HG02884 (cell line): ENCODE measurements around the gene PGF.
"Not testable (repeated sequence)": the region's sequence is repeated elsewhere in the genome, so short reads cannot be mapped to it uniquely, and the experiment has no call there.

Source experiments
- ATAC-seq: cut with Tn5 transposase; IDR thresholded peaks from one replicate; pipeline ENCODE4 v1.9.1; 2021; ENCODE audit warnings: mild to moderate bottlenecking, moderate library complexity; ENCODE audit not compliant: unreplicated experiment

PGF gene

DNA sequence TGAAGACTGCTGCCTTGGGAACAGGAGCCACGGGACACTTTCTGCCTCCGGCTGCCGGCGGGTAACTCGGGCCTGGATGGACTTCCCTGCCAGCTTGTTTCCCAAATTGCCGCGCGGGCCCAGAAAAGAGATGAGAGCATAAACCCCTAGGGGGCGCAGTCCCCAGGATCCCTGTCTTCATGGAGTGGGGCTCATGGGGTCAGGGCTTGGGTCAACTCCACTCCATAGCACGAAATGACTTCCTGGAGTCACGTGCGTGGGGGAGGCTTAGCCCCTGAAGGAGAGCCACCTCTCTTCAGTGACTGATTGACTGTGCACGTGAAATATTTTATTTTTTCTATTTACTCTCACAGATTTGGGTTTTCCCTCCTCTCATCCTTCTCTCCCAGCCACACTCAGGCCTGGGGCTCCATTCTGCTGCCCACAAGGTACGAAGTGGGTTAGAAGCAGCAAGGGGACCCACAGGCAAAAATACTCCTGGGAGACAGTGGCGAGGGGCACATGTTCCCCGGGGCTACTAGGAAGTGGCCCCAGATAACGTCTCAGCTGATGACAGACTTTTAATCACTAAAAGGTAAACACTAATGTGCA is 10.0 kb downstream of the PGF start:
- no peak for ATAC-seq

DNA sequence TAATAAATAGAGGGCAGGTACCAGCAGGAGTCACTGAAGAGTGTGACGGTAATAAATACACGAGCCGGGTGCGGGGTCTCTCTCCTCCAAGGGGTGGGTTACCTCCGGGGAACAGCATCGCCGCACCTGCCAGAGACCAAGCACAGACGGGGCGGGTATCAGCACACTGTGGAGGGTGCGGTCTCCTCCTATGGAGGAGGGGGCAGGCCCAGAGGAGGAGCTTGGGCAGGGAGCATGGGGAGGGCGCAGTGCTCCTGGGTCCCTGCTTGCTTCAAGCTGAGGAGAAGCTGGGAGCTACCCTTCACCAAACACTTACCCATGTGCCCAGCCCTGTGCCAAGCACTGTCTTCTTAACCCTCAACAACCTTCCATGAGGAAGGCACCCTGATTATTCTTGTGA is 12.8 kb downstream of the PGF start:
- no peak for ATAC-seq

DNA sequence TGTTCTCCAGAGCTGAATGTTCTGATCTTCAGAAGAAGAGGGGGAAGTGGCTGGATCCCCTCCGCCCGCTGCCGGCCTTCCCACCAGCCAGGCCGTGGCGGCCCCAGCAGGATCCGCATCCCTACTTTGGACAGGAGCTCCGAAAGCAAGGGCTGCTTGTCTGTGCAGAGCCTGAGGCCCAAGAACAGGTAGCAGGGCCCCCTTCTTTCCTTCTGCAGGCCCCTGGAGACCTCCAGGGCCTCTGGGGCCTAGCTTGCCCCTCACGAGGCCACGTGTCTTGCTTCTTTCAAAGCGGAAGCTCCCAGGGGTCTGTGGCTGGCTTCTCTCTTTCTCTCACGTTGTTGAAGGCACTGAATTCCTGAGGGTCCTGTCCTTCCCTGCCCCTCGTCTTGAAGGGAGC is 13.2 kb downstream of the PGF start:
- no peak for ATAC-seq

DNA sequence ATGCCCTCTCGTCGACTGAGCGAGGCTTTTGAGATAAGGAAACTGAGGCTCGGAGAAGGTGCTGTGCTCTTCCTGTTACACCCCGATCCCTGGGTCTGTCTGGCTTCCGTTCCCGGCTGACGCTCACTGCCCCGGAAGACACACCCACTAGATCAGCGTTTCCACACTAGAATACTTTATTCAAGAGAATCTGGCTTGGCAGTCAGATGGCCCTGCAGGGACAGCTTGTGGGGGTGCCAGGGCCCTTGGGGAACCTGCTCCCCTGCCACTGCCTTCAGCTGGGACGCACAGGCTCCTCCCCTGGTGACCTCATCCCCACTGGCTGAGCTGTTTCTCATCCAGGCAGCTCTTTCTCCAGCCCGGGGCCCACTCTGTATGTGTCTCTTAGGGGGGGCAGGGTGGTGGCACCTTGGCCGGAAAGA is 13.7 kb downstream of the PGF start:
- ATAC-seq, result no peak

DNA sequence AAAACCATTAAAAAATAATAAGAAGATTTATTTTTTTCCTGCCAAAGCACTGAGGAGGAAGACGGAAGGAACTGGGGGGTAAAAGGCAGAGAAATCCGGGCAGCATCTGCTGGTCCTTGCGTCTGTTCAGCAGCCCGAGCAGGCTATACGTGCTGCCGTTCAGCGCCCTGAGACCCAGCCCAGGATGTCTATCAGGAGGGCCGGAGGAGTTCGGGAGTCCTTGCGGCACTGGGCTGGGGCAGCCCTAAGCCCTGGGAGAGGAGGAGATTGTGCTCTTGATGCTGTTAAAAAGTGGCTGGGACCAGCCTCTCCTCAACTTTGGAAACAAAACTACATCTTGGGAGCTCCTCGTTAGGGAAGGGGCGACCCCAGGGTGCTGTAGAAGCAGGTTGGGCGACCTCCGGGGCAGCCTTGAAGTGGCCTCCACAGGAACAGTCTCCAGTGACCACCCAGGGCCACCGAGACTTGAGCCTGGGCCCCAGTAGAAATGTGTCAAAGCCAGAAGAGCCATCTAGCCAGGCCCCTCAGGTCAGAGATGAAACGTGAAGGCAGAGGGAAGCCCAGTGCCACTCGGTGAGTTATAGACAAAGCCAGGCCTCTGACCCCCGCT is 14.3 kb downstream of the PGF start:
- no peak for ATAC-seq

DNA sequence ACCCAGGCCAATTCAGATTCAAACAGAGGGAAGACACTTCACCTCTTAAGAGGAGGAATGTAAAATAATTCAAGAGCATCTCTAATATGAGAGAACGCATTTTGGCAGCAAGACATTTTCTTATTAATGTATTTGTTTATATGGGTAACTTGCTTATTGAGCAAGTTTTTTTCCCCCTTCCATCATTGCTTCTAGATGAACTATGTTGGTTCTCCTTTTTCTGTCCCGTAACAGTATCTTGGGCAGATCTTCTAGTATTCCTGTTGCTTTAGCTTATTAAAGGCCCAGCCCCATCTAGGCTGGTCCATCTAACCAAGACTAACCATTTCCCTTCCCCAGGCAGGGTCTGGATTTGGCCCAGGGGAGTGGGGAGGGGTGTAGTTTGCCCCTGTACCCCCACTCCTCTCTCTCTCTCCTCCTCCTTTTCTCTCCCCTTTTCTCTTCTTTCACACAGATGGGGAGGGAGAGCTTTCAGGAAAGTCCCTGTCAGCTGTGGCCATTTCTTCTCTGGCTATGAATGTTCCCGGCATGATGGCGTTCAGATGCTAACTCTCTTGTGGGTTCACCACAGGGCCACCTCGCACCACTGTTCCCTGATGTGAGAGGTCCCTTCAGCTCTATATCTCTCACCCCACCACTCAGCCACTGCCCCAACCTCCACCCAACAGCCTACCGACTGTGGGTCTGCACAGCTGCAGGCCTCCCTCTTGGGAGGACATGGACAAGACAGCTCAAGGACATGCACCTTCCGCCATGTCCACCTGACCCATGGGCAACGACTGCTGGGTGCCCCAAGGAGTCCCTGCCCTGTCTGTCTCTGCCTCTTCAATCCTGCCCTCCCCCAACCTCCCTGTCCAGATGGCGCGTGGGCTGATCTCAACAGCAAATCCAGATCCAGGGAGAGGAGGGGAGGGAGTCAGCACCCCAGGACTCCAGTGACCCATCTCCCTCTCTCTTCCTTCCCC is 16.6 kb downstream of the PGF start:
- ATAC-seq, result no peak

DNA sequence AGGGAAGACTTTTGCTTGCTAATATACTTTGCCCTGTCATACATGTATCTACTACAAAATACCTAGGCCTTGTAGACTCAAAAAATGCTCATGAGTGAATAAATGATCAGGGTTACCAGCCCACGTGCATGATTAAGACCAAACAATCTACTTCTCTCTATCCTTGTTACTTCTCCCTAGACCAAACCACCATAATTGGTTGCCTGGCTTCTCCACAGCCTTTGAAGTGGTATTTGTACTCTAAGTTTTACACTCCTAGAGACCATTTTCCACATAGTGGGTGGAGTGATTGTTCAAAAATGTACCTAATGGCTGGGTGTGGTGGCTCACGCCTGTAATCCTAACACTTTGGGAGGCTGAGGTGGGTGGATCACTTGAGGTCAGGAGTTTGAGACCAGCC is 18.2 kb downstream of the PGF start:
- no peak for ATAC-seq

DNA sequence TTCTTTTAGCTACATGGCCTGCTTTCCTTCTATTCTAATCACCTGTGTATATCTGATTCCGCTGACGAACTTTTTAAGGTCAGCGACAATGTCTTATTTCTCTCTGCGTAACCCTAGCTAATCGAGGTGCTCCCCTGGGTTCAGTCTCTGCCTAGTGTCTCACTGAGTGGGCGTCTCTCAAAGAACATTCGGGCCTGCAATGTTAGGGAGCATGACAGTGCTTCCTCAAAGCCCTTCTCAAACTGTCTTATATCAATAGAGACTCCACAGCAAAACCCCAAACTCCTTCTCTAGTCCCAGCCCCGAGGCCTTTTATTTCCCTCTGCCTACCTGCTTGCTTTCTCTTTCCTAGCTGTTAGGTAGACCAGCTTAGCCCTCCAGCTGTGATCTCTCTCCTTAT is 18.7 kb downstream of the PGF start:
- no peak for ATAC-seq

DNA sequence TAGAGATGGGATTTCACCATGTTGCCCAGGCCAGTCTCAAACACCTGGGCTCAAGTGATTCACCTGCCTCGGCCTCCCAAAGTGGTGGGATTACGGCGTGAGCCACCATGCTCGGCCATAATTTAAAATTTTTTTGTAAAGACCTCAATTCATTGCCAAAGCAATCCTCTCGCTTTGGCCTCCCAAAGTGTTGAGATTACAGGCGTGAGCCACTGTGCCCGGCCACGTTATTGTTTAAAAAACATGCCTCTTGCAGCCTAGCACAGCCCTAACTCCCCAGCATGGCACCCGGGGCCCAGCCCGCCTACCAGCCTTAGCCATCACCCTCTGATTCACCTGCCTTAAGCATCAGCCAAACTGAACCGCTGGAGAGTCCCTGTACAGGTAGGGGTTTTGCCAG is 19.2 kb downstream of the PGF start:
- ATAC-seq, result no peak

DNA sequence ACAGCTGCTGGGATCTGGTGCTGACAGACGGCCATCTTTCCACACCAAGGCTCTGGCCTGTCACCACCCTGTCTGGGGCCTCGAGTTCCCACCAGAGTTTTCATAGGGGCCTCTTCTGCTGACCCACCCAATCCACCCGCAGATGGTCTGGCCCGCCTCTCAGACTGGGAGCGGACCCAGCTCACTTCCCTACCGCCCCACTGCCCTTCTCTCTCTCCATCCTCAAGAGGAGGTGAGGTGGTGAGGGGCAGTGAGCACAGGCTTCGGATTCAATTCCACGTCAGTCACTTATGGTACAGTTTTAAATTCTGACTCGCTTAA is 20.1 kb downstream of the PGF start:
- no peak for ATAC-seq

DNA sequence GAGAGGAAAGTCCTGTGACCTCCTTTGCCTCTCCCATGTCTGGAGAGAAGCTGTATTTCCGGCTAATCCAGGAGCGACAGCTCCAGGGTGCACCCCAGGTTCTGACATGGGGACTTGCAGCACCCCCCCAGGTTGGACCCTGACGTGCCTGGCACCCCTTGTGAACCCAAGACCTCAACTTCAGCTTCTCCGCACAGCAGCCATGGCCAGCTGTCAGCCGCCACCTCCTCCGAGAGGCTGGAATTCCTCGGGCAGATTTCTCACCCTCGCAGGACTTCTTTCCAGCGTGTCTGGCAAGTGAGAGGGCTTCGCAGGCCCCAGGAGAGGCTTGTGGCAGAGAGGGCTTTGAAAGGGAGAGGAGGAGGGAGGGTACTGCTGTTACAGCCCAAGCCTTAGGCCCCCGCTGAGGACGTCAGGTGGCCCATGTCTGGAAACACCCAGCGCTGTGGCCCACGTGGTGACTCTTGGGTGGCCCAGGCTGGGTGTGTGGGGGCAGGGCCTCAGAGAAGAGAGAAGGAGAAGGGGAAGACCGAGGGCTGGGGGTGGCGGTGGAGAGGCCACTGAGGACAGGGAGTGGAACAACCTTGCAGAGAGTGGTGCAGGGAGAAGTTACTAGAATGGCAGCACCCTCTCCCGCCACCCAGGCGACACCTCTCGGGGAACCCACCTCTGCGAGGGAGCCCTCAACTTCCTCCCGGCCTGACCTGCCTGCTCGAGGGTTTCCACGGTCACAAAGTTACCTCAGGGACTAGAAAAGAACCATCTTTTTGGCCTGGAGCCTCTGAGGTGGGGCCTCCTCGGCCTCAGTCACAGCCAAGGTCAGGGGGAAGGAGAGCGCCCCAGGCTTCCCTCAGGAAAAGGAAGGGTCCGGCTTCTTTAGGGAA is 20.7 kb downstream of the PGF start:
- ATAC-seq, result no peak

DNA sequence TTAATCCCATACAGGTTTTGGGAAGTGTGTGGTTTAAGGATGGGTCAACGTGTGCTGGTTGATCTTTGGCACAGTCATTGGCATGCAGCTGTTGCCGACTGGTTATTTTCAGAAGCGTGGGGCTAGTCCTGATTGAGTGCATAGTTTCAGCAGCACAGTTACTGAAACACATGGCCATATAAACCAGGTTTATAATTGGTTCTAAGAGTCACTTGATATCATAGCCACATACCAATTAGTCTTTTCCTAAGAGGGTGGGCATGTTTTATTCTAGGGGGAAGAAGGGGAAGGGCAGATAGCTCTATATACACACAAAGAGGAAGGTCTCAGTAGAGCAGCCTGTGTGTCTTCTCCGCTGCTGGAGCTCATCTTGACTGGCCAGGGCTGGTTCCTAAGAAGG is 21.4 kb downstream of the PGF start:
- no peak for ATAC-seq

DNA sequence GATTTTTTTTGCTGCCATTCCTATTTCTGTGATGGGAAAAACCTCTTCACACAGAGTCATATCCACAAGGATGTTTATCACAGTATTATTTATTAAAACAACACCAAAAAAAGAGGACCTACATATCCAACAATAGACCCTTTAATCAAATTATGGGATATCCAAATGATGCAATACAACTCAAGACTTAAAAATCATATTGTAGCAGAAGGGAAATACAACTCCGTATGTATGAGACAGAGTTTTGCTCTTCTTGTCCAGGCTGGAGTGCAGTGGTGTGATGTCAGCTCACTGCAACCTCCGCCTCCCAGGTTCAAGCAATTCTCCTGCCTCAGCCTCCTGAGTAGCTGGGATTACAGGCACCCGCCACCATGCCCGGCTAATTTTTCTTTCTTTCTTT is 22.5 kb downstream of the PGF start:
- not testable (repeated sequence) for ATAC-seq

DNA sequence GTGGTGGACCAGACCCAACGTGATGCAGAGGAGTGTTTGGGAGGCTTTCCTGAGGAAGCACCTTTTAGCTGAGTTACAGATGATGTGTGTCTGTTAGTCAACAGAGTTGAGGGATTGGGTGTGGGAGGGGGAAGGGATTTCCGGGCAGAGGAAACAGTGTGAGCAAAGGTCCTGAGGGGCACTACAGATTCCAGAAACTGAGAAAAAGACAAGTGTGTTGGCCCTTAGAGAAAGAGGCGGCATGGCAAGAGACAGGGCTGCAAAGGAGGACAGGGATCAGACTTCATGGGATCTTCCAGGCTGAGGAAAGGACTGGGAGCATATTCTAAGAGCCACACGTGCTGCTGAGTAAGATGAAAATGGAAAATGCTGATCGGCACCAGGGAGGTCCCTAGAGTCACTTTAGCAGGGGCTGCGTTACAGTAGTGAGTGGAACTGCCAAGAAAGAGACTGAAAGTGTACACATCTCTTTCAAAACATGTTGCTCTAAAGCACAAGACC is 22.9 kb downstream of the PGF start:
- no peak for ATAC-seq

DNA sequence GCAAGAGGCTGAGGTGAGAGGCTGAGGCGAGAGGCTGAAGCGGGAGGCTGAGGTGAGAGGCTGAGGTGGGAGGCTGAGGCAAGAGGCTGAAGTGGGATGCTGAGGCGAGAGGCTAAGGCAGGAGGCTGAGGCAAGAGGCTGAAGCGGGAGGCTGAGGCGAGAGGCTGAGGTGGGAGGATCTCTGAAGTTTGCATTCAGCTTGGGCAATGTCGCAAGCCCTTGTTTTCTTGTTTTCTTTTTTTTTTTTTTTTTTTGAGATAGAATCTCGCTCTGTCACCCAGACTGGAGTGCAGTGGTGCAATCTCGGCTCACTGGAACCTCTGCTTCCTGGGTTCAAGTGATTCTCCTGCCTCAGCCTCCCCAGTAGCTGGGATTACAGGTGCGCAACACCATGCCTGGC is 23.7 kb downstream of the PGF start:
- ATAC-seq, result not testable (repeated sequence)

DNA sequence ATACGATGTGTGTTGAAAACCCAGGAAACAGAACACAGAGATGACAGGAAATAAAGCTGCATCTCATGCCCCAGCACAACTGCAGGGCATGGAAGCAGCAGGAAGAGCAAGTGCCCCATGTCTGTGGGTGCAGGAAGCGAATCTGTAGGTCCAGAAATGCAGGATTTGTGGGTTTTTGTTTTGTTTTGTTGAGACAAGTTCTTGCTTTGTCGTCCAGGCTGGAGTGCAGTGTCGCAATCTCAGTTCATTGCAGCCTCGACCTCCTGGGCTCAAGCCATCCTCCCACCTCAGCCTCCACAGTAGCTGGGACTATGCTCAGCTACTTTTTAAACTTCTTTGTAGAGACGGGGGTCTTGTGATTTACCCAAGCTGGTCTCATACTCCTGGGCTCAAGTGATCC is 26.2 kb downstream of the PGF start:
- ATAC-seq, result no peak

DNA sequence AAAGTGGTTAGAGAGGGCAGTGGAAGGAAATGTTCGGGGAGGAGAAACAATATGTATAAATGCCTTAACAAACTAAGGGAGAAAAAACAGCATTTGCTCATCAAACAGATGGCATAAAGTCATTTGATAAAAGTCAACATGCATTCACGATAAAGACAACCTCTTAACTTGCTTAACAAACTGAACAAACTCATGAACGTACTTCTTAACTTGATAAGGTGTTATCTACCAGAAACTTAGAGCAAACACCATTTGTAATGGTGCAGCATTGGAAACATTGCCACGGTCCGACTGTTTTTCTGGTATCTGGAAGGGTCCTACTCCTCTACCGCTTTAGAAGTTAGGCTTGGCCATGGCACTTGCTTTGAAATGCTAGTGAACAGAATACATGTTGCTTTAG is 28.2 kb downstream of the PGF start:
- no peak for ATAC-seq

DNA sequence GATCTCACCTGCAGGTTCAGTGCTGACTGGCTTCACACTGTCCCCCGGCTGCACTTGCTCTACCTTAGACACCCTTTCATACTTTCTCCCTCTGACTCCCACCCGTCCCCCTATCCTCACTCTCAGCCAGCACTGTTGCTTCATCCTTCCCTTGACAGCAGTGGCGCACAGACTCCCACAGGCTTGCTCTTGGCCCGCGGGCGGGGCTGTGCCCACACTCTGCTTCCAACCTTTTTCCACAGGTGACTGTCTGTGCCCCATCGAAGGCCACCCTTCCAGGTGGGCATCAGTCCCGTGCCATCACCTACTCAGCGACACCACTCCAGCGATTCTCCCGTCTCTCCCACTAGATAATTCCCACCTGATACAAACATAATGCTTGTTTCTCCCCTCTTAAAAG is 31.3 kb downstream of the PGF start:
- ATAC-seq, result no peak

DNA sequence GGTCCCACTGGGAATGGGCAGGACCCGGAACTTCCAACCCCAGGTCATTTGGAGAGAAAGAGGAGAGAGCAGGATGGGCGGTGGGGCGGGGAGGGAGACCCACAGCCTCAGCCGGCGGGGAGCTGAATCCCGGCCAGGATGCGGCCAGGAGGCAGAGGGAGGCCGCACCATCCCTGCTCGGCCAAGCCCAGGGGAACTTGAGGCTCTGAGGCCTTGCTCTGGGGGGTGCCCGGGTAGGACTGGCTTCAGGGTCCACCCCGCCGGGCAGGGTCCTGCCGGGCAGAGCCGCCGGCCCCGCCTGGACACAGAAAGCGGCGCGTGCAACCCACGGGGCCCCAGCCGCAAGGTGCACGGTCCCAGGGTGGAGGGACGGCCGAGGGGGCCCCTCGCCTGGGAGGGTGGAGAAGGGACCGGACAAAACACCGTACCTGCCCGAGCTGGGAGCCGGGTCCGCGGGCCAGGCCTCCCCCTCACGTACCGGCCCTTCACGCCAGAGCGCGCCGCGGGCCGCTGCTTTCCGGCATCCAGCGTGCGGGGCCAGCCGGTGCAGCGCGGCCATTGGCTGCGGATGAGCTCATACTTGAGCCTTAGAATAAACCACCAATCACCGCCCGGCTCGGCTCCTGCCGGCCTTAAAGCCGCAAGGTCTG is 32.5 kb downstream of the PGF start, which contains the start of gene RPS6KL1:
Gene RPS6KL1, minus strand, starts transcription at position 509 of the 650 bp plus-strand sequence. CDS start 1,719 bp downstream, outside the sequence.
- no peak for ATAC-seq

DNA sequence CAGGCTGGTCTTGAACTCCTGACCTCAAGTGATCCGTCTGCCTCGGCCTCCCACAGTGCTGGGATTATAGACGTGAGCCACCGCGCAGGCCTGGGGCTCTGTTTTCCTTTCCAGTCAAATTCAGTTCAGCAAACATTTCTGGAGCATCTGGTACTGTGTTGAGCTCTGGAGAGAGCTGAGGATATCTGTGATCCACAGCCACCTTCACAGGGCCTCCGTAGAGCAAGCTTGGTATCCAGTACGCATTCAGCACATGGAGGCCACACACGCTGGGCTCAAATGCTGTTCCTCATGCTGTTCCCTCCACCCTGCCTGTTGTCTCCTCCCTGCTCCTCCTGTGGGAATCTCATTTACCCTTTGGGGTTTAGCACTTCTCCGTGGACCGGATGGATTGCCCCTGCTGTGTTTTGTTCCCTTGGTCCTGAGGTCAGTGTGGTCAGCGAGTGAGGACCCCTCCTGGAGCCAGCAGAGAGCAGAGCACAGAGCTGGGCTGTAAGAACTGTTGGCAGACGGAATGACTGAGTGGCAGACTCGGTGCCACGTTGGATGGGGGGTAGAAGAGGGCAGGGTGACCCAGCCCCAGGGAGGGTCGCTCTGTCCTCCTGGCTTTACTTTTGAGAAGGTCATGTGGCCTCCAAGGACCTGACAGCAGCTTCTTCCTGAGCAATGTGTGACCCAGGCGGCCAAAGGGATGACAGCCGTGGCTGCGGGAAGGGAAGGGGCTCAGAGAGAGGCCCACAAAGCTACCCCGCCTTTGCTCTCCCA is 33.2 kb downstream of the PGF start:
- ATAC-seq, result no peak
